Panc1 (cell line): ENCODE measurements around the gene H6PD.

Source experiments
- POLR2AphosphoS5 ChIP-seq: IDR thresholded peaks from 2 replicates; pipeline ENCODE4 v1.6.1; 2012; ENCODE audit warnings: mild to moderate bottlenecking, low read depth, low read length, moderate library complexity
- TCF7L2 ChIP-seq: IDR thresholded peaks from 2 replicates; pipeline ENCODE4 v1.6.1; 2011; ENCODE audit warnings: mild to moderate bottlenecking, low read depth, low read length, inconsistent platforms
- TF ChIP-seq, protein P1 (sequence below): fragments of 450-650 bp; IDR thresholded peaks from 2 replicates; pipeline ENCODE4 v1.5.1; 2017; ENCODE audit warnings: mild to moderate bottlenecking

DNA sequence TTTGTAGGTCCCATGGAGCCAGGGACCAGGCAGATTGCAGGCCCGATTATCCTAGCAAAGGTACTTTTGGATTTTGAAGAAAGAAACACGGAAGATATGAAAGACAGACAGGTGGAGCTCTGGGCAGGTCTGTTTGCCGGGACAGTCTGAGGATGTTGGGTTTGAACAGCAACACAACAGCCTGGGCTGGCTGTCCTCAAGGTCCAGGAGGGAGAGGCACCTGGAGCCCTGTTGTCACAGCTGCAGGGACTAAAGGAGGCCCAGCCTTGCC, 14.6 kb downstream of the H6PD start:
- TF ChIP-seq, protein P1, sequence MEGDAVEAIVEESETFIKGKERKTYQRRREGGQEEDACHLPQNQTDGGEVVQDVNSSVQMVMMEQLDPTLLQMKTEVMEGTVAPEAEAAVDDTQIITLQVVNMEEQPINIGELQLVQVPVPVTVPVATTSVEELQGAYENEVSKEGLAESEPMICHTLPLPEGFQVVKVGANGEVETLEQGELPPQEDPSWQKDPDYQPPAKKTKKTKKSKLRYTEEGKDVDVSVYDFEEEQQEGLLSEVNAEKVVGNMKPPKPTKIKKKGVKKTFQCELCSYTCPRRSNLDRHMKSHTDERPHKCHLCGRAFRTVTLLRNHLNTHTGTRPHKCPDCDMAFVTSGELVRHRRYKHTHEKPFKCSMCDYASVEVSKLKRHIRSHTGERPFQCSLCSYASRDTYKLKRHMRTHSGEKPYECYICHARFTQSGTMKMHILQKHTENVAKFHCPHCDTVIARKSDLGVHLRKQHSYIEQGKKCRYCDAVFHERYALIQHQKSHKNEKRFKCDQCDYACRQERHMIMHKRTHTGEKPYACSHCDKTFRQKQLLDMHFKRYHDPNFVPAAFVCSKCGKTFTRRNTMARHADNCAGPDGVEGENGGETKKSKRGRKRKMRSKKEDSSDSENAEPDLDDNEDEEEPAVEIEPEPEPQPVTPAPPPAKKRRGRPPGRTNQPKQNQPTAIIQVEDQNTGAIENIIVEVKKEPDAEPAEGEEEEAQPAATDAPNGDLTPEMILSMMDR: no peak
- TF ChIP-seq TCF7L2 (no peak), POLR2AphosphoS5 (no peak)
